Activated CD4-positive, alpha-beta T cell treated with anti-CD3 and anti-CD28 coated beads, Interleukin-2, Interleukin-6, amounts not matched to agents 100 ng/mL and 50 ng/mL, durations not matched to agents 16 hours and 8 hours (primary cell): ENCODE results near the gene POLR2E.
A peak's percentile ranks its signal among the peaks of the same experiment; 100 is the strongest.

ENCODE experiments used
- DNase-seq: peaks from one replicate; pipeline ENCODE4 v3.0.0-alpha.2; 2020

Gene POLR2E

GRCh38 chr19:1093330-1093729, 1.8 kb downstream of the POLR2E start:
- DNase-seq, result no peak

GRCh38 chr19:1091544-1092175, 3.5 kb downstream of the POLR2E start:
- DNase-seq, result no peak

GRCh38 chr19:1090731-1091543, 4.2 kb downstream of the POLR2E start:
- no peak for DNase-seq

- no peak for DNase-seq
These were observed 5.3 kb downstream of the POLR2E start for GRCh38 chr19:1089891-1090290.

- DNase-seq, result no peak
These were observed 5.9 kb downstream of the POLR2E start for GRCh38 chr19:1089126-1089771.

- no peak for DNase-seq
These were observed 6.7 kb downstream of the POLR2E start for GRCh38 chr19:1088416-1089010.

GRCh38 chr19:1087813-1088415, 7.3 kb downstream of the POLR2E start:
- no peak for DNase-seq

- no peak for DNase-seq
These were observed 8.6 kb downstream of the POLR2E start for GRCh38 chr19:1086613-1087012.

- no peak for DNase-seq
These were observed 9.3 kb downstream of the POLR2E start for GRCh38 chr19:1085676-1086442.

- DNase-seq, result no peak
These were observed 10.0 kb downstream of the POLR2E start for GRCh38 chr19:1085053-1085658.

- DNase-seq, result no peak
These were observed 10.9 kb downstream of the POLR2E start for GRCh38 chr19:1084024-1084868.

GRCh38 chr19:1082928-1083816, 12.0 kb downstream of the POLR2E start:
- no peak for DNase-seq

- peak; percentile 86 for DNase-seq
These were observed 12.8 kb downstream of the POLR2E start for GRCh38 chr19:1082165-1082927.

- no peak for DNase-seq
These were observed 13.6 kb downstream of the POLR2E start for GRCh38 chr19:1081301-1082164.

GRCh38 chr19:1080360-1081161, 14.6 kb downstream of the POLR2E start:
- DNase-seq, result no peak

- peak; percentile 91 for DNase-seq
These were observed 15.5 kb downstream of the POLR2E start for GRCh38 chr19:1079566-1080111.

- DNase-seq, result peak; percentile 96
These were observed 18.2 kb downstream of the POLR2E start for GRCh38 chr19:1076951-1077350.
